Smooth muscle cell (in vitro differentiated cells): ENCODE results near the gene TFB2M. TPM values are rescaled to one million over a fixed set of nuclear protein-coding genes. Genes with fewer than 3 reads are reported as not detected.

ENCODE experiments used
- DNase-seq: peaks from one replicate; lab custom pipeline; 2025; ENCODE audit not compliant: unreplicated experiment; lab: John Stamatoyannopoulos, UW
- H2AFZ ChIP-seq: fragments of 200-600 bp; sonication (generic); 2 replicates; pipeline ENCODE4 v1.6.0; 2016; ENCODE audit warnings: antibody characterized with exemption, low read depth, mild to moderate bottlenecking
- H3F3A ChIP-seq: fragments of 200-600 bp; sonication (generic); 2 replicates; pipeline ENCODE4 v1.6.0; 2017; ENCODE audit warnings: antibody characterized with exemption, low read depth
- H3K27ac ChIP-seq: fragments of 200-600 bp; sonication (generic); 2 replicates; pipeline ENCODE4 v1.5.1; 2016; ENCODE audit warnings: low read depth, mild to moderate bottlenecking
- H3K27me3 ChIP-seq: fragments of 200-600 bp; sonication (generic); 2 replicates; pipeline ENCODE4 v1.6.1; 2016; ENCODE audit warnings: low read depth, mild to moderate bottlenecking
- H3K36me3 ChIP-seq: fragments of 200-600 bp; sonication (generic); 2 replicates; pipeline ENCODE4 v1.5.1; 2016; ENCODE audit warnings: low read depth
- H3K4me1 ChIP-seq: fragments of 200-600 bp; sonication (generic); 2 replicates; pipeline ENCODE4 v1.5.1; 2016; ENCODE audit warnings: low read depth
- H3K4me2 ChIP-seq: fragments of 200-600 bp; sonication (generic); 2 replicates; pipeline ENCODE4 v1.6.0; 2016; ENCODE audit warnings: mild to moderate bottlenecking
- H3K4me3 ChIP-seq: fragments of 200-600 bp; sonication (generic); 2 replicates; pipeline ENCODE4 v1.5.1; 2016; ENCODE audit warnings: mild to moderate bottlenecking
- H3K79me2 ChIP-seq: fragments of 200-600 bp; sonication (generic); 2 replicates; pipeline ENCODE4 v1.6.0; 2016; ENCODE audit warnings: low read depth, mild to moderate bottlenecking
- H3K9ac ChIP-seq: fragments of 200-600 bp; sonication (generic); 2 replicates; pipeline ENCODE4 v1.6.0; 2016; ENCODE audit warnings: low read depth
- H3K9me3 ChIP-seq: fragments of 200-600 bp; sonication (generic); replicated peaks from 2 replicates; pipeline ENCODE4 v1.5.1; 2016; ENCODE audit warnings: low read depth
- H4K20me1 ChIP-seq: fragments of 200-600 bp; sonication (generic); 2 replicates; pipeline ENCODE4 v1.6.0; 2016; ENCODE audit warnings: low read depth
- WGBS: methylation state at CpG from one replicate; pipeline ENCODE4 v1.1.7; 2016; ENCODE audit warnings: low lambda C conversion rate; 5-methylcytosine and 5-hydroxymethylcytosine counted together
- polyA plus RNA-seq: library from polyadenylated mRNA; unstranded; fragments of >200 nt; fragmentation: Nextera tagmentation; extraction: Ambion mirVana; gene quantifications from 2 replicates; pipeline ENCODE4 v1.2.1, GENCODE V29; 2016
- total RNA-seq: library from RNA; depleted of rRNA; stranded (reverse); fragments of >200 nt; gene quantifications from 2 replicates; pipeline ENCODE4 v1.2.3, GENCODE V29; 2014
- TF ChIP-seq, protein P1 (sequence below): fragments of 200-600 bp; sonication (generic); IDR thresholded peaks from 2 replicates; pipeline ENCODE4 v1.5.1; 2017; ENCODE audit warnings: borderline replicate concordance, mild to moderate bottlenecking, antibody characterized with exemption; ENCODE audit not compliant: insufficient read depth, poor library complexity, severe bottlenecking

TFB2M gene
- total and polyA plus RNA-seq, 2 experiments from 2014 or later = 15.0 to 24.0 TPM

DNA sequence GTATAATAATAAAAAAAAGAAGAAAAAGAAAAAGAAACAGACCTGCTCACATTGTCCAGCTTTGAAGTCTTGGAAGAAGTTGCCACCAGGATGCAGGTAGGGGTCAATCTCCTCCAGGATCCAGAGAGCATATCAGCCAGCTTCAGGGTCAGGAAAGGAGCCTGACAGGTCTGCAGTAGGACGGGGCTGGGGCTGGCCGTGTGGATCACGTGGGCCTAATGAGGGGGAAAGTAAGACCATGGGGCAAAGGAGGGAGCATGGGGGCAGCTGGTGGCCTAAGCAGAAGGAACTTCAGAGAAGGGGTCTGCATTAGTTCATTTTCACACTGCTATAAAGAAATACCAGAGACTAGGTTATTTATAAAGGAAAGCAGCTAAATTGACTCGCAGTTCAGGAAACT, 39.7 kb downstream of the TFB2M start:
- H4K20me1 ChIP-seq = no peaks in the 10 kb centered on the region
- no peak overlapping the region for H3K4me2 ChIP-seq
- H3K9ac ChIP-seq = no peak overlapping the region
- TF ChIP-seq, protein P1, sequence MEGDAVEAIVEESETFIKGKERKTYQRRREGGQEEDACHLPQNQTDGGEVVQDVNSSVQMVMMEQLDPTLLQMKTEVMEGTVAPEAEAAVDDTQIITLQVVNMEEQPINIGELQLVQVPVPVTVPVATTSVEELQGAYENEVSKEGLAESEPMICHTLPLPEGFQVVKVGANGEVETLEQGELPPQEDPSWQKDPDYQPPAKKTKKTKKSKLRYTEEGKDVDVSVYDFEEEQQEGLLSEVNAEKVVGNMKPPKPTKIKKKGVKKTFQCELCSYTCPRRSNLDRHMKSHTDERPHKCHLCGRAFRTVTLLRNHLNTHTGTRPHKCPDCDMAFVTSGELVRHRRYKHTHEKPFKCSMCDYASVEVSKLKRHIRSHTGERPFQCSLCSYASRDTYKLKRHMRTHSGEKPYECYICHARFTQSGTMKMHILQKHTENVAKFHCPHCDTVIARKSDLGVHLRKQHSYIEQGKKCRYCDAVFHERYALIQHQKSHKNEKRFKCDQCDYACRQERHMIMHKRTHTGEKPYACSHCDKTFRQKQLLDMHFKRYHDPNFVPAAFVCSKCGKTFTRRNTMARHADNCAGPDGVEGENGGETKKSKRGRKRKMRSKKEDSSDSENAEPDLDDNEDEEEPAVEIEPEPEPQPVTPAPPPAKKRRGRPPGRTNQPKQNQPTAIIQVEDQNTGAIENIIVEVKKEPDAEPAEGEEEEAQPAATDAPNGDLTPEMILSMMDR = no peak
- WGBS = 92% methylated on average over 4 of the region's 4 CpGs
- H2AFZ ChIP-seq = no peak overlapping the region
- no peaks in the 10 kb centered on the region for H3K27me3 ChIP-seq
- no peak for DNase-seq
- H3K4me3 ChIP-seq = no peak overlapping the region
- no peaks in the 10 kb centered on the region for H3K9me3 ChIP-seq
- no peaks in the 10 kb centered on the region for H3K79me2 ChIP-seq
- no peaks in the 10 kb centered on the region for H3K36me3 ChIP-seq
- no peak overlapping the region for H3K27ac ChIP-seq
- no peaks in the 10 kb centered on the region for H3K4me1 ChIP-seq
- H3F3A ChIP-seq = no peaks in the 10 kb centered on the region

DNA sequence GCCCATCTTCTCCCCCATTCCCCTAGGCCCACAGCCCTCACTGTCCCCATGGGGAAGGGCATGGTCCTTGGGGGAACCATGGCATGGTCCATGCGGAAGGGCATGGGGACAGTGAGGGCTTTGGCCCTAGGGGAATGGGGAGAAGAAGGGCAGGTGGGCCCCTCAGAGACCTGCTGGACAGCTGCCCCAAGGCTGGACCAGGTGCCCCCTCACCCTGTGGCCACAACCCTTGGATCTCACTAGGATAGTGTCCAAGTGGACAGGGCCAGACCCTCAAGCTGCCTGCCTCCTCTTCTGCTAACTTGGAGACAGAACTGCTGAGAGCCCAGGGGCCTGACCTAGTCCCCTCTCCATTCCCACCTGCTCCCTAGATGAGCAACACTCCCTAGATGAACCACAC, 46.5 kb downstream of the TFB2M start:
- TF ChIP-seq, protein P1 = no peak
- Histone ChIP-seq H2AFZ (no peak overlapping the region), H3K27me3 (no peaks in the 10 kb centered on the region), H3K9ac (no peak overlapping the region), H3K4me3 (no peak overlapping the region), H3K4me2 (no peak overlapping the region), H4K20me1 (no peaks in the 10 kb centered on the region), H3K79me2 (no peaks in the 10 kb centered on the region), H3F3A (no peaks in the 10 kb centered on the region), H3K9me3 (no peaks in the 10 kb centered on the region), H3K27ac (no peak overlapping the region), H3K4me1 (no peaks in the 10 kb centered on the region), H3K36me3 (no peaks in the 10 kb centered on the region)
- no peak for DNase-seq
- 100% methylated on average over 1 of the region's 1 CpG for WGBS

DNA sequence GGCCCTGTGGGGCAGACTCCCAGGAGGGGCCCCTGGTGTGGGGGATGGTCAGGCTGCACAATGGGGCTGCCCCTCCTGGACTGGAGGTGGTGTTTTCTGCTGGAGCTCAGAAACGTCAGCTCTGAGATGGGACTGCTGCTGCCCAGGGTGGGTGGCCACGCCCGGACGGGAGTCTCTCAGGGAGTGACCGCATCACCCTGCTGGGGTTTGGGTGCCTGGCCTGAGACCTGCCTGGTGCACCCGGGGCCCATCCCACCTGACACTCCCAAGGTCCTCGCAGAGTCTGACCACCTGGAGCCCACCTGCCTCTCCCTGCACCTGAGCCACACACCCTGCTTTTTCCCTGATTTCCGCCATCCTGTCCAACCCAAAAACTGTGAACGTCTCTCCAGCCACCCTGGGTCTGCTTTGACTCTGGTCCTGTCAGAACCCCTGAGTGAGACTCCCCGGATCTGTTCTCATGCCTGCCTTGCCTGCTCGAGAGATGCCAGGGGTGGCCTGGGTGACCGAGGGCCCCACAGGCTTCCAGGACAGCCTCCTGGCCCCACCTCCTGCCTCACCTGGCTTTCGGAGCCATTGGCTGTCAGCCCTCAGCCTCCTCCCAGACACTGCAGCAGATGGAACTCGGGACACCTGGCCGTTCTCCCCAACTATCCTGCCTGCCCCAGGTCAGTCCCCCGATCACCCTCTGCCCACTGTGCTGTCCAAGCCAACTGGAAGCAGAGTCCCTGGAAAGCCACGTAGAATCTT, 47.4 kb downstream of the TFB2M start:
- Histone ChIP-seq H3K9me3 (no peaks in the 10 kb centered on the region), H3K27me3 (no peaks in the 10 kb centered on the region), H3K79me2 (no peaks in the 10 kb centered on the region), H3K9ac (no peak overlapping the region), H3K27ac (no peak overlapping the region), H3K4me1 (no peaks in the 10 kb centered on the region), H3K4me2 (no peak overlapping the region), H2AFZ (no peak overlapping the region), H3K36me3 (no peaks in the 10 kb centered on the region), H3F3A (no peaks in the 10 kb centered on the region), H3K4me3 (no peak overlapping the region), H4K20me1 (no peaks in the 10 kb centered on the region)
- 87% methylated on average over 17 of the region's 17 CpGs for whole genome bisulfite sequencing
- TF ChIP-seq, protein P1 = no peak
- no peak for DNase-seq

DNA sequence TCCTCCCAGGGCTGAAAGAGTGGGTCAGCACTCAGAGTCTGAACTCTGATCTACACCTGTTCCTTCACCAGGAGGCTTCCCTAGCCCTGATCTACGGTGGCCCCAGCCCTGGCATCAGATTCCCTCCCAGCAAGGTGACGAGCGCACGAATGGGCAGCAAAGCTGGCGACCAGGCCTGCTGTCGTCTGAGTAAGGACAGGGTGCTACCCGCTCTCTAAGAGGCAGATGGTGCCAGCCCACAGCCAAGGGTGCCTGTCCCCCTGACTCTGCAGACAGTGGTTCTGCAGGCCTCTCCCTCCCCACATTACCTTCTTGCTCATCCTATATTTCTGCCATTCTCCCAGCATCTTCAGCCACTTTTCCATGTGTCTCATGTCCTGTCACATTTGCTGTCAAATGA, 48.7 kb downstream of the TFB2M start:
- Histone ChIP-seq H3K79me2 (no peaks in the 10 kb centered on the region), H3K4me2 (no peak overlapping the region), H3K4me3 (no peak overlapping the region), H3K27me3 (no peaks in the 10 kb centered on the region), H3K9me3 (no peaks in the 10 kb centered on the region), H3K9ac (no peak overlapping the region), H3K36me3 (no peaks in the 10 kb centered on the region), H3K27ac (no peak overlapping the region), H3F3A (no peaks in the 10 kb centered on the region), H2AFZ (no peak overlapping the region), H3K4me1 (no peaks in the 10 kb centered on the region), H4K20me1 (no peaks in the 10 kb centered on the region)
- TF ChIP-seq, protein P1 = no peak
- 88% methylated on average over 7 of the region's 7 CpGs for WGBS
- DNase-seq = no peak
